Stomach (tissue), 4 donors: ENCODE data around the gene CHMP1A.

Experiments
- CTCF ChIP-seq, 7 experiments: fragments of 450-650 bp in 4 of 7; fragments of 200-600 bp in 3 of 7; sonication (generic) in 3 of 7; IDR thresholded peaks; one replicate each; pipeline ENCODE4 v1.5.1; 2016 to 2019; ENCODE audit warnings: antibody characterized with exemption in 7 of 7, control low read depth in 2 of 7, mild to moderate bottlenecking in 1 of 7
- EP300 ChIP-seq: sonication (generic); formaldehyde crosslinking; IDR thresholded peaks from one replicate; pipeline ENCODE4 v1.6.1; 2017; ENCODE audit warnings: antibody characterized with exemption
- POLR2A ChIP-seq, 4 donors: fragments of 450-650 bp; IDR thresholded peaks; one replicate each; pipeline ENCODE4 v1.6.1; 2016; ENCODE audit warnings: antibody characterized with exemption in 4 of 4, control low read depth in 2 of 4, mild to moderate bottlenecking in 1 of 4, moderate library complexity in 1 of 4
- POLR2AphosphoS5 ChIP-seq, 3 donors: sonication (generic); formaldehyde crosslinking; IDR thresholded peaks; one replicate each; pipeline ENCODE4 v1.6.1; 2016; ENCODE audit warnings: antibody characterized with exemption in 3 of 3

GRCh38 chr16:89696670-89697128 is 39.2 kb upstream of the CHMP1A start:
- TF ChIP-seq CTCF (IDR thresholded peaks at IDR 0.05) (no peak), POLR2A (IDR thresholded peaks at IDR 0.05) (no peak), EP300 (no peak), POLR2AphosphoS5 (IDR thresholded peaks at IDR 0.05) (no peak)
